ENCODE results near the gene HHLA2.

HHLA2 gene

DNA sequence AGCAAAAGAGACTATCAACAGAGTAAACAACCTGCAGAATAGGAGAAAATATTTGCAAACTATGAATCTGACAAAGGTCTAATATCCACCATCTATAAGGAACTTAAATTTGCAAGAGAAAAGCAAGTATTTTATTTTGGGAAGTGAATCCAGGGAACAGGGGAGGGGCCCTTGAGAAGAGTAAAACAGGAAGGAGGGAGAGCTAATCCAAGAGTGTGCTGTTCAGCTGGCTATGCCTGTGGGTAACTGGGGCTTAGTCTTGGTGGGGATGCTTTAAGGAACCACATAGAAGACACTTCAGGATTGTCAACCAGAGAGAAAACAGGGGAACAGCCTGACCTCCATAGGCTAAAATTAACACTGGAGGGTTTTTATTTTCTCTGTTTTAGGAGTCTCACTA, 3.9 kb upstream of the HHLA2 start:
- TF ChIP-seq, protein P1, sequence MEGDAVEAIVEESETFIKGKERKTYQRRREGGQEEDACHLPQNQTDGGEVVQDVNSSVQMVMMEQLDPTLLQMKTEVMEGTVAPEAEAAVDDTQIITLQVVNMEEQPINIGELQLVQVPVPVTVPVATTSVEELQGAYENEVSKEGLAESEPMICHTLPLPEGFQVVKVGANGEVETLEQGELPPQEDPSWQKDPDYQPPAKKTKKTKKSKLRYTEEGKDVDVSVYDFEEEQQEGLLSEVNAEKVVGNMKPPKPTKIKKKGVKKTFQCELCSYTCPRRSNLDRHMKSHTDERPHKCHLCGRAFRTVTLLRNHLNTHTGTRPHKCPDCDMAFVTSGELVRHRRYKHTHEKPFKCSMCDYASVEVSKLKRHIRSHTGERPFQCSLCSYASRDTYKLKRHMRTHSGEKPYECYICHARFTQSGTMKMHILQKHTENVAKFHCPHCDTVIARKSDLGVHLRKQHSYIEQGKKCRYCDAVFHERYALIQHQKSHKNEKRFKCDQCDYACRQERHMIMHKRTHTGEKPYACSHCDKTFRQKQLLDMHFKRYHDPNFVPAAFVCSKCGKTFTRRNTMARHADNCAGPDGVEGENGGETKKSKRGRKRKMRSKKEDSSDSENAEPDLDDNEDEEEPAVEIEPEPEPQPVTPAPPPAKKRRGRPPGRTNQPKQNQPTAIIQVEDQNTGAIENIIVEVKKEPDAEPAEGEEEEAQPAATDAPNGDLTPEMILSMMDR (IDR thresholded peaks at IDR 0.05; ENCODE audit: borderline replicate concordance, insufficient read depth, low read depth, low read length) = no peak

DNA sequence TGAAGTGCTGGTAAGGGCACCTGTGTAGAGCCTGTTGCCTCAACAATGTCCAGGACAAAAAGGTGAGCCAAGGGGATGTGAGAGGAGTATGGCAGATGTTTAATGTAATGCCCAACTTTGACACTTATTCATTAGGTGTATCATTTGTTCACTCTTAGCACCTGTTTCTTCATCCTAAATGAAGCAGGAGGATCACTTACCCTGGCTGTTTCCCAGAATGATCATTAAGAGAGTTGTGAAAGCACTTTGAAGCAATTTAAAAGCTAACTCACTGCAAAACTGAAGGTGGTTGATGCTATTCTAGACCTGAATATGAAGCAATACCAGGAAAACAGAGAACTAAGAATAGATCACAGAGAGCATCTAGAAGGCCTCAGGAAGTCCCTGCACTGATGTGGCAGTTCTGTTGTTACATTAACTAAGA, 3.4 kb upstream of the HHLA2 start:
- TF ChIP-seq, protein P1 (IDR thresholded peaks at IDR 0.05; ENCODE audit: borderline replicate concordance, insufficient read depth, low read depth, low read length) = no peak
- no peak overlapping the region for H3K4me3 ChIP-seq (ENCODE audit: low read depth, low read length)

More for the DNA sequence above, 3.9 kb upstream of the HHLA2 start:
- H3K4me3 ChIP-seq (ENCODE audit: low read depth, low read length) = no peak overlapping the region

DNA sequence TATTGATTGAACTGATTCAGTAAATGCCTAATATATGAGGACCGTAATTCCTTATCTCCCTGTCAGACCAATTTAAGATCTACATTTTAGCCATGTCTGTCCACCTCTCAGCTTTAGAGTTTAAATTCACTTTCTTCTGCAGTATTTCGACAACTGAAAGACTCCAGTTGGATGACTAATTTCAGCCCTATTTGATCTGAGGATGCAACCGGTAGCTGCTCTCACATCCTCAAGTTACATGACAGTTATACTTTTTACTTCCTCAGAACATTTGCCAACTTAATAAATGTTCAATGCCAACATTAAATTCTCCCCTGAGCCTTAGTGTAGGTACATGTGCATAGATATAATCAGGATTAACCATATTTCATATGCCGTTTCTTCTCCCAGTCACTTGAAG, 2.5 kb upstream of the HHLA2 start:
- TF ChIP-seq, protein P1 (IDR thresholded peaks at IDR 0.05; ENCODE audit: borderline replicate concordance, insufficient read depth, low read depth, low read length) = no peak
- no peak overlapping the region for H3K4me3 ChIP-seq (ENCODE audit: low read depth, low read length)

DNA sequence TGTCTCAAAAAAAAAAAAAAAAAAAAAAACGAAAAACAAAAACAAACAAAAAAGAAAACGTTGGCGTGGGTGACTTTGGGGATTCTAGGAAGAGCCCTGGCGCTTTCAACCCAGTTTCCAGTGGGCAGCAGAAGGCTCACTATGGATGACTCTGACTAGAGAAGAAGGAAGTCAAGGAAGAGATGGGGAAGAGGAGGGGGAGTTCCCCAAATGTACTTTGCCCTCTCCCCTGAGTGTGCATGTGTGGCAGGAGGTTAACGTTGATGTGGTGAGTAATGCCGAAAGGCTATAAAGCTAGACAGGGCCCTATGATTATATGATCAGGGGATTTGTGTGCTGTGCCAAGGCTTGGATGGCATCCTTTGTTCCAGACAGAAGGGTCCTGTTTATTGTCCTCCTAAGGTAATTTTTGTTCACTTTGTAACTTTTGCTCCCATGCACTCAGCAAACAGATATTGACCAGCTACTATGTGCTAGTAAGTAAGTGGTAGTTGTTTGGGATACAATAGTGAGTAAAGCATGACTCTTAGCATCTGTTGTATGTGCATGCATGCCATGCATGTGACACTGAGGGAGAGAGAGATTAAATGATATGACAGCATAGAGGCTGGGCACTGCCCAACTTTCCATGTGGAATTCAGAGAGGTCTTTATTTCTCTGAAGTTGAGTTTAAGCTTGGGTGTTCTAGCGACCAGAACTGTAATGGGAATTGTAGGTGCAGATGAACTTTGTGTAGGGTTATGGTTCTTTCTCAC, 750 bp upstream of the HHLA2 start:
- TF ChIP-seq, protein P1 (IDR thresholded peaks at IDR 0.05; ENCODE audit: borderline replicate concordance, insufficient read depth, low read depth, low read length) = no peak
- no peak overlapping the region for H3K4me3 ChIP-seq (ENCODE audit: low read depth, low read length)

DNA sequence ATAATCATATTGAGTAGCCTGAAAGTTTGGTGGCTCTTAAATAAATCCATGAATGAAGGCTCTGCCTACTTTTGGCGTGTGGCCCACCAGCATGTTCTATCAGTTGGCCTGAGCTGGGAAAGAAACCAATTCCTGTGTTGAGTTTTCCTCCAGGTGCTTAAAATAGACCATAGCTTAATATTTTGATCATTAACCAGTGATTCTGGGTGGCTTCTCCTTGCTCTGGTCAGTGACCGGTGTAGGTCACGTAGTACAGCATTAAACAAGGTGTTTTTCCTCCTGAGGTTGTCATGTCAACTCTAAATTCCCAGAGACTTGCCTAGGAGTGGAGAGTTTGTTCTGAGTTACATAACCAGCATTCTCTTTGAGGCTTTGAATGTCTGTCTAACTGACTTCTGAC, 1.3 kb downstream of the HHLA2 start:
- TF ChIP-seq, protein P1 (IDR thresholded peaks at IDR 0.05; ENCODE audit: borderline replicate concordance, insufficient read depth, low read depth, low read length) = no peak
- no peak overlapping the region for H3K4me3 ChIP-seq (ENCODE audit: low read depth, low read length)

DNA sequence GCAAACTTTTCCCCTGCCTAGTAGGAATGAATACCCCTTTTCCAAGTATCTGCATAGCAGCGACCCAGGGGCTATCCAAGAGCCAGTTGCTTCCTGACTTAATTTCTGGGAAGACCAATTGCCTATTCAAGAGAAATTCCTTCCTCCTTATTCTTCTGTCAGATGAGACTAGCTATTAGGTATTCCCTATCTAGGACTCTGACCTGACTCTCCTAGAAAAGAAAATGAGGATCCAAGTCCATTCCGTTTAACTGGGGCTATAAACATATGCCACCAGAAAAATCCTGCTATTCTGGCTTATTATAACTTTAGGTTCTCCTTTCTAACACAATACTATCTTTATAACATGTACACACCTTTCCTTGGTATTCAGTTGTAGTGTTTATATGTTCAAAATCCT, 1.7 kb downstream of the HHLA2 start:
- TF ChIP-seq, protein P1 (IDR thresholded peaks at IDR 0.05; ENCODE audit: borderline replicate concordance, insufficient read depth, low read depth, low read length) = no peak
- no peak overlapping the region for H3K4me3 ChIP-seq (ENCODE audit: low read depth, low read length)

Data from GM12875 (cell line).